MM.1S (cell line): ENCODE results near the gene USP32.

Source experiments
- EZH2 ChIP-seq: fragments of 300-600 bp; sonication (generic); optimal IDR thresholded peaks from 2 replicates; pipeline ENCODE3; 2017; ENCODE audit warnings: low read depth, mild to moderate bottlenecking, antibody characterized with exemption, low read length, mixed read lengths
- EZH2phosphoT487 ChIP-seq: fragments of 300-600 bp; sonication (generic); IDR thresholded peaks from 2 replicates; pipeline ENCODE4 v1.6.1; 2018; ENCODE audit warnings: antibody characterized with exemption, low read length
- TF ChIP-seq, protein P1 (sequence below): fragments of 300-600 bp; sonication (generic); IDR thresholded peaks from 2 replicates; pipeline ENCODE4 v1.5.1; 2016; ENCODE audit warnings: antibody characterized with exemption, low read length, mixed read lengths

DNA sequence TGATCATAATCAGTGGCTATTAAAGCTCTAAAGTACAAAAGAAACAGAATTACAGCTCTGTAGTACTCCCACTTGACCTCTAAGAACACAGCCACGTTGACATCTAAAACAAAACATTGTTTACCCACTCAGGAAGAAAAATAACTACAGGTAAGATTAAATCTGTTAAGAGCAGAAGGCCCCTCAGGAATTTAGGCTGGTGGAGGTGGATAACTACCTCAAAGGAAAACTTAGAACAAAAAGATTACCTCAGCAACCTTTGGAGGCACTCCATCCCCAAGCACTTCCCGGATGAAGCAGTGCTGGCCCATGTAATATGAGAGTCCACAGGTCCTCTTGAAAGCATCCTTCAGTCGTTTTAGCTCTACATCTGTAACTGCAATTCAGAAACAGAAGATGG, 46.7 kb downstream of the USP32 start:
- TF ChIP-seq, protein P1, sequence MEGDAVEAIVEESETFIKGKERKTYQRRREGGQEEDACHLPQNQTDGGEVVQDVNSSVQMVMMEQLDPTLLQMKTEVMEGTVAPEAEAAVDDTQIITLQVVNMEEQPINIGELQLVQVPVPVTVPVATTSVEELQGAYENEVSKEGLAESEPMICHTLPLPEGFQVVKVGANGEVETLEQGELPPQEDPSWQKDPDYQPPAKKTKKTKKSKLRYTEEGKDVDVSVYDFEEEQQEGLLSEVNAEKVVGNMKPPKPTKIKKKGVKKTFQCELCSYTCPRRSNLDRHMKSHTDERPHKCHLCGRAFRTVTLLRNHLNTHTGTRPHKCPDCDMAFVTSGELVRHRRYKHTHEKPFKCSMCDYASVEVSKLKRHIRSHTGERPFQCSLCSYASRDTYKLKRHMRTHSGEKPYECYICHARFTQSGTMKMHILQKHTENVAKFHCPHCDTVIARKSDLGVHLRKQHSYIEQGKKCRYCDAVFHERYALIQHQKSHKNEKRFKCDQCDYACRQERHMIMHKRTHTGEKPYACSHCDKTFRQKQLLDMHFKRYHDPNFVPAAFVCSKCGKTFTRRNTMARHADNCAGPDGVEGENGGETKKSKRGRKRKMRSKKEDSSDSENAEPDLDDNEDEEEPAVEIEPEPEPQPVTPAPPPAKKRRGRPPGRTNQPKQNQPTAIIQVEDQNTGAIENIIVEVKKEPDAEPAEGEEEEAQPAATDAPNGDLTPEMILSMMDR = no peak
- TF ChIP-seq EZH2 = no peak
- TF ChIP-seq EZH2phosphoT487 = no peak
